DND-41 (cell line): ENCODE data around the gene CDH23.

ENCODE experiments used
- ATAC-seq: fragments of 200-7000 bp; cut with Tn5 transposase; 3 replicates; pipeline ENCODE4 v1.9.1; 2021; ENCODE audit warnings: low read depth; ENCODE audit not compliant: insufficient read depth
- DNase-seq: peaks from one replicate; pipeline ENCODE4 v3.0.0-alpha.2; 2020
- H2AFZ ChIP-seq: 2 replicates; pipeline ENCODE4 v1.6.0; 2012; ENCODE audit warnings: low read depth, low read length
- H3K27ac ChIP-seq: 2 replicates; pipeline ENCODE4 v1.5.1; 2012; ENCODE audit warnings: low read length, inconsistent platforms
- H3K27me3 ChIP-seq: fragments of 200-600 bp; sonication (generic); 2 replicates; pipeline ENCODE4 v1.6.0; 2012; ENCODE audit warnings: low read length, mild to moderate bottlenecking, inconsistent platforms; ENCODE audit not compliant: insufficient read depth, poor library complexity
- H3K36me3 ChIP-seq: 2 replicates; pipeline ENCODE4 v1.5.1; 2012; ENCODE audit warnings: low read length, inconsistent platforms; ENCODE audit not compliant: insufficient read depth
- H3K4me1 ChIP-seq: 2 replicates; pipeline ENCODE4 v1.5.1; 2012; ENCODE audit warnings: mild to moderate bottlenecking, low read length; ENCODE audit not compliant: insufficient read depth
- H3K4me2 ChIP-seq: 2 replicates; pipeline ENCODE4 v1.6.0; 2012; ENCODE audit warnings: mild to moderate bottlenecking, moderate library complexity, low read length, inconsistent platforms; ENCODE audit not compliant: insufficient read depth
- H3K4me3 ChIP-seq, 2 experiments: fragments of 200-600 bp in 1 of 2; shearing (Covaris generic) in 1 of 2; 2 replicates each; pipeline ENCODE4 v1.5.1; 2012 to 2016; ENCODE audit warnings: inconsistent platforms in 2 of 2, low read length in 2 of 2, mild to moderate bottlenecking in 2 of 2, low read depth in 1 of 2, moderate library complexity in 1 of 2
- H3K79me2 ChIP-seq: 2 replicates; pipeline ENCODE4 v1.6.0; 2012; ENCODE audit warnings: low read length, inconsistent platforms; ENCODE audit not compliant: insufficient read depth
- H3K9ac ChIP-seq: 2 replicates; pipeline ENCODE4 v1.6.0; 2012; ENCODE audit warnings: low read depth, mild to moderate bottlenecking, inconsistent platforms, low read length, moderate library complexity
- H3K9me3 ChIP-seq: 2 replicates; pipeline ENCODE4 v1.5.1; 2012; ENCODE audit warnings: low read length, moderate library complexity, mild to moderate bottlenecking, inconsistent platforms; ENCODE audit not compliant: insufficient read depth, severe bottlenecking
- H4K20me1 ChIP-seq: 2 replicates; pipeline ENCODE4 v1.6.0; 2012; ENCODE audit warnings: low read length; ENCODE audit not compliant: insufficient read depth
- EZH2 ChIP-seq: IDR thresholded peaks from 3 replicates; pipeline ENCODE4 v1.6.1; 2012; ENCODE audit warnings: borderline replicate concordance, low read depth, mild to moderate bottlenecking, moderate library complexity, low read length, inconsistent platforms; ENCODE audit not compliant: severe bottlenecking
- TF ChIP-seq, protein P1 (sequence below): IDR thresholded peaks from 2 replicates; pipeline ENCODE4 v1.5.1; 2012; ENCODE audit warnings: borderline replicate concordance, low read length, moderate library complexity, mild to moderate bottlenecking; ENCODE audit not compliant: poor library complexity, severe bottlenecking; ENCODE audit errors: extremely low read depth

The CDH23 gene

GRCh38 chr10:71809628-71810027 is 412.9 kb downstream of the CDH23 start:
- DNase-seq (no peak), ATAC-seq (no peak)
- no peaks in the 10 kb centered on the region for H3K9me3 ChIP-seq
- H3K27me3 ChIP-seq = no peaks in the 10 kb centered on the region
- TF ChIP-seq, protein P1, sequence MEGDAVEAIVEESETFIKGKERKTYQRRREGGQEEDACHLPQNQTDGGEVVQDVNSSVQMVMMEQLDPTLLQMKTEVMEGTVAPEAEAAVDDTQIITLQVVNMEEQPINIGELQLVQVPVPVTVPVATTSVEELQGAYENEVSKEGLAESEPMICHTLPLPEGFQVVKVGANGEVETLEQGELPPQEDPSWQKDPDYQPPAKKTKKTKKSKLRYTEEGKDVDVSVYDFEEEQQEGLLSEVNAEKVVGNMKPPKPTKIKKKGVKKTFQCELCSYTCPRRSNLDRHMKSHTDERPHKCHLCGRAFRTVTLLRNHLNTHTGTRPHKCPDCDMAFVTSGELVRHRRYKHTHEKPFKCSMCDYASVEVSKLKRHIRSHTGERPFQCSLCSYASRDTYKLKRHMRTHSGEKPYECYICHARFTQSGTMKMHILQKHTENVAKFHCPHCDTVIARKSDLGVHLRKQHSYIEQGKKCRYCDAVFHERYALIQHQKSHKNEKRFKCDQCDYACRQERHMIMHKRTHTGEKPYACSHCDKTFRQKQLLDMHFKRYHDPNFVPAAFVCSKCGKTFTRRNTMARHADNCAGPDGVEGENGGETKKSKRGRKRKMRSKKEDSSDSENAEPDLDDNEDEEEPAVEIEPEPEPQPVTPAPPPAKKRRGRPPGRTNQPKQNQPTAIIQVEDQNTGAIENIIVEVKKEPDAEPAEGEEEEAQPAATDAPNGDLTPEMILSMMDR = no peak
- no peaks in the 10 kb centered on the region for H3K4me1 ChIP-seq
- no peak overlapping the region for H2AFZ ChIP-seq
- no peak overlapping the region for H3K4me3 ChIP-seq
- no peaks in the 10 kb centered on the region for H3K79me2 ChIP-seq
- H3K9ac ChIP-seq = no peak overlapping the region
- peaks cover 6% of the 10 kb centered on the region; the same call in 1 of the 2 replicates for H3K36me3 ChIP-seq
- H4K20me1 ChIP-seq = peaks cover 4% of the 10 kb centered on the region
- H3K4me2 ChIP-seq = no peak overlapping the region
- H3K27ac ChIP-seq = no peak overlapping the region

DNA sequence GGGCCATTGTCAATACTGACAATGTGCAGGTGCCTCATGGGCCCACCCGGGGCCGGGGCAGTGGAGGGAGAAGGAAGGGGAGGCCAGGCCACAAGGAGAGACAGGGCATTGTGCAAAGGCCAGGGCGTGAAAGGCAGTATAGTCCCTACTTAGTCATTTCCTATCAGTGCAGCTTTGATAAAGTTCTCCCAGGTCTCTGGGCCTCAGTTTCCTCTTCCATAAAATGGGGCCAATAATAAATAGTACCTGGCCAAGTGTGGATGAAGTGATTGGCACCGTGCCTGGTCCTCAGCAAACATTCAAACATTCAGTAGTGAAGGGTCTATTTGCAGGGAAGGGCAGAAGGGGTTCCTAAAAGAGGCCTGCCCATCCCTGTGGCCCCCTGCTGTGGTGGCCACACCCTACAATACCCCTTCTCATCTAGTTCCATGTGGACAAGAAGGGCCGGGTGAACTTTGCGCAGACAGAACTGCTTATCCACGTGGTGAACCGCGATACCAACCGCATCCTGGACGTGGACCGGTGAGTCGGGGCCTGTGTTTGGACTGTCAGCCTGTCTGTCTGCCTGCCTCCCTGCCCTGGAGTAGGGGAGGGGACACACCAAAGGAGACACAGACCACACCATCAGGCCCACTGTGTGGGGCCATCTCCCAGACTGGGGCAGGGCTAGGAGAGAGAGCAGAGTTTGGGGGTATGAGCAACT is 413.5 kb downstream of the CDH23 start:
- no peak overlapping the region for H3K27ac ChIP-seq

DNA sequence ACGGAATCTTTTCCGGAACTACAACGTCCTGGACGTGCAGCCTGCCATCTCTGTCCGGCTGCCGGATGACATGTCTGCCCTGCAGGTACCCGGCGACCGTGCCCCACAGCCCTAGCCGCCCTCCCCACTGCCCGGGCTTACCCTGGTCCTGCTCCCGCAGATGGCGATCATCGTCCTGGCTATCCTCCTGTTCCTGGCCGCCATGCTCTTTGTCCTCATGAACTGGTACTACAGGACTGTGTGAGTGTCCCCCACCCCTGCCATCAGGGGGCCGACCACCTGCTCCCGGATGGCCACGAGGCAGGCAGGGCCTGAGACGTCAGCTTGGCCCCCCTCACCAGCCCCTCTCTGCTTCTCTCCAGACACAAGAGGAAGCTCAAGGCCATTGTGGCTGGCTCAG is 414.6 kb downstream of the CDH23 start:
- peaks cover 6% of the 10 kb centered on the region for H4K20me1 ChIP-seq
- no peaks in the 10 kb centered on the region for H3K9me3 ChIP-seq
- H3K4me3 ChIP-seq = no peak overlapping the region
- H3K27ac ChIP-seq = no peak overlapping the region
- H3K27me3 ChIP-seq = no peaks in the 10 kb centered on the region
- ATAC-seq (no peak), DNase-seq (no peak)
- TF ChIP-seq, protein P1 = no peak
- TF ChIP-seq EZH2 = no peak
- H3K4me2 ChIP-seq = no peak overlapping the region
- H3K4me1 ChIP-seq = no peaks in the 10 kb centered on the region
- H3K36me3 ChIP-seq = peaks cover 23% of the 10 kb centered on the region
- H3K9ac ChIP-seq = no peak overlapping the region
- no peaks in the 10 kb centered on the region for H3K79me2 ChIP-seq
- H2AFZ ChIP-seq = no peak overlapping the region

More for the DNA sequence above, 413.5 kb downstream of the CDH23 start:
- Histone ChIP-seq H2AFZ (no peak overlapping the region), H3K36me3 (peaks cover 11% of the 10 kb centered on the region), H3K4me1 (no peaks in the 10 kb centered on the region), H4K20me1 (peaks cover 6% of the 10 kb centered on the region), H3K4me3 (no peak overlapping the region), H3K9me3 (no peaks in the 10 kb centered on the region), H3K9ac (no peak overlapping the region), H3K27me3 (no peaks in the 10 kb centered on the region), H3K4me2 (no peak overlapping the region), H3K79me2 (no peaks in the 10 kb centered on the region)
- ATAC-seq (no peak), DNase-seq (no peak)
- TF ChIP-seq EZH2 = no peak
- TF ChIP-seq, protein P1 = no peak
